Measurements from ENCODE around the gene MAPK8. TPM values are rescaled to one million over a fixed set of nuclear protein-coding genes. Genes with fewer than 3 reads are reported as not detected.

Gene MAPK8
- total and polyA plus RNA-seq, 9 of the 15 experiments (the other 6 are each of a cell fraction or from before 2014, with no cell fraction given), result 6.4 to 159 (median 71.0) TPM

GRCh38 chr10:48462482-48463020 lies 156.1 kb downstream of the MAPK8 start:
- no peaks in the 10 kb centered on the region for H3K9me1 ChIP-seq (ENCODE audit: control insufficient read depth, insufficient read depth, low read length)
- peak overlapping the region in 1 of 2 experiments; percentile 76; a peak in 2 of 4 replicates for H3K9ac ChIP-seq (ENCODE audit: insufficient read depth in 1 of 2, low read depth in 2 of 2, low read length in 2 of 2)
- no peak overlapping the region for H3K4me2 ChIP-seq (ENCODE audit: insufficient read depth, low read length)
- ChIA-PET POLR2A (interaction anchor here (0.7 to 0.9 kb wide), 2 partner anchors 9 to 35 kb away, joined by 3 to 4 read pairs; no protein-coding TSS in a partner anchor), CTCF (ENCODE audit: low intra/inter-chr PET ratio) (no interaction called here)
- DNase-seq (ENCODE audit: extremely low read depth in 1 of 4, low spot score in 3 of 4) (no peak), ATAC-seq (no peak), FAIRE-seq (peak; percentile 19)
- 70% methylated on average over 5 of the region's 5 CpGs for WGBS (ENCODE audit: insufficient coverage, low coverage, missing lambda C conversion rate)
- intact Hi-C loops (cut with micrococcal nuclease), result no loop called here
- H3K27ac ChIP-seq (ENCODE audit: extremely low read depth, low read depth, low read length), result no peak overlapping the region
- no peaks in the 10 kb centered on the region for H3K27me3 ChIP-seq (ENCODE audit: control insufficient read depth in 2 of 2, insufficient read depth in 2 of 2, low read length in 2 of 2)
- peaks cover 64 to 76% of the 10 kb centered on the region in 2 experiments for H3K4me1 ChIP-seq (replicated peaks in 1 of 2; ENCODE audit: control insufficient read depth in 2 of 2, insufficient read depth in 2 of 2, low read length in 2 of 2)
- BruUV-seq (replicated peaks), result no TSS peak
- no peaks in the 10 kb centered on the region for H3K9me3 ChIP-seq (replicated peaks; ENCODE audit: control insufficient read depth, insufficient read depth, low read depth, low read length)
- TF ChIP-seq ID3 (CRISPR knock-in tag; IDR thresholded peaks at IDR 0.05), result no peak
- 0 out of 2 replicates have a peak, but pooled peaks have one; percentile 33 for TF ChIP-seq ID3 (tag; IDR thresholded peaks at IDR 0.05)
- TF ChIP-seq WHSC1 (IDR thresholded peaks at IDR 0.05; ENCODE audit: low read length), result peak; percentile 70
- no peak for TF ChIP-seq POLR2AphosphoS5 (IDR thresholded peaks at IDR 0.05; ENCODE audit: control insufficient read depth, insufficient read depth, low read depth, low read length)
- TF ChIP-seq YY1 (IDR thresholded peaks at IDR 0.05; ENCODE audit: borderline replicate concordance in 1 of 3, control insufficient read depth in 1 of 3, extremely low read depth in 1 of 3, insufficient read depth in 3 of 3, insufficient read length in 1 of 3, insufficient replicate concordance in 2 of 3, low read depth in 1 of 3, low read length in 2 of 3), result peak in 1 of 3 experiments; percentile 23
- TF ChIP-seq RREB1 (CRISPR knock-in tag; IDR thresholded peaks at IDR 0.05), result 0 out of 2 replicates have a peak, but pooled peaks have one; percentile 55
- TF ChIP-seq MAX (CRISPR knock-in tag; IDR thresholded peaks at IDR 0.05), result 0 out of 2 replicates have a peak, but pooled peaks have one; percentile 12
- no peak for TF ChIP-seq ZNF395 (CRISPR knock-in tag; IDR thresholded peaks at IDR 0.05)
- no peak overlapping the region for H2AFZ ChIP-seq (ENCODE audit: low read depth, low read length)
- H3K36me3 ChIP-seq (ENCODE audit: control insufficient read depth, insufficient read depth, low read length), result peaks cover 19% of the 10 kb centered on the region; the same call in 2 of the 3 replicates
- in situ Hi-C loops (cut with MboI), result no loop called here
- H4K20me1 ChIP-seq (replicated peaks; ENCODE audit: control insufficient read depth, insufficient read depth, low read length), result no peaks in the 10 kb centered on the region
- H3K79me2 ChIP-seq (ENCODE audit: control insufficient read depth, insufficient read depth, low read length), result peaks cover 52% of the 10 kb centered on the region
- H3K4me3 ChIP-seq, result no peak overlapping the region

Measured in K562 (cell line).